ENCODE data around the gene PPP1R12B. TPM values are rescaled to one million over a fixed set of nuclear protein-coding genes. Genes with fewer than 3 reads are reported as not detected.

The PPP1R12B gene
- total and polyA plus RNA-seq, 4 donors = 4.0 to 31.6 (median 9.7) TPM

GRCh38 chr1:202501281-202501680, 152.8 kb downstream of the PPP1R12B start:
- DNase-seq (ENCODE audit: low spot score) = no peak
- Histone ChIP-seq H3K36me3 (ENCODE audit: control insufficient read depth in 4 of 4, insufficient read depth in 3 of 4, low read depth in 1 of 4, low read length in 3 of 4) (peaks cover 0 to 8% (median 4%) of the 10 kb centered on the region in 4 donors), H3K4me3 (ENCODE audit: low read depth in 1 of 3, low read length in 3 of 3) (no peak overlapping the region), H3K4me1 (ENCODE audit: control insufficient read depth in 4 of 4, insufficient read depth in 4 of 4, low read length in 3 of 4) (peaks cover 0 to 3% (median 1%) of the 10 kb centered on the region in 4 donors), H3K9ac (ENCODE audit: low read depth in 1 of 2, low read length in 2 of 2) (no peak overlapping the region), H3K27me3 (ENCODE audit: control insufficient read depth in 4 of 4, insufficient read depth in 4 of 4, low read length in 3 of 4) (no peaks in the 10 kb centered on the region), H3K9me3 (ENCODE audit: control insufficient read depth in 4 of 4, low read length in 3 of 4) (no peaks in the 10 kb centered on the region), H3K27ac (ENCODE audit: low read depth in 1 of 2, low read length in 2 of 2) (no peak overlapping the region)
- 67% methylated on average over 2 of the region's 2 CpGs for WGBS
- TF ChIP-seq MAX (IDR thresholded peaks at IDR 0.05) = no peak
- TF ChIP-seq CTCF (IDR thresholded peaks at IDR 0.05; ENCODE audit: low read depth, low read length, missing input control) = peak; percentile 52
- no peak for TF ChIP-seq NR2F2 (IDR thresholded peaks at IDR 0.05)
- no peak for TF ChIP-seq ZBTB33 (IDR thresholded peaks at IDR 0.05)
- no peak for TF ChIP-seq SP1 (IDR thresholded peaks at IDR 0.05)
- peak; percentile 84 to 87 for TF ChIP-seq RAD21 (IDR thresholded peaks at IDR 0.05)

- 41% methylated on average over 4 of the region's 4 CpGs for WGBS
- Histone ChIP-seq H3K27me3 (ENCODE audit: control insufficient read depth in 4 of 4, insufficient read depth in 4 of 4, low read length in 3 of 4) (no peaks in the 10 kb centered on the region), H3K9me3 (ENCODE audit: control insufficient read depth in 4 of 4, low read length in 3 of 4) (no peaks in the 10 kb centered on the region), H3K9ac (ENCODE audit: low read depth in 1 of 2, low read length in 2 of 2) (no peak overlapping the region), H3K4me3 (ENCODE audit: low read depth in 1 of 3, low read length in 3 of 3) (no peak overlapping the region), H3K27ac (ENCODE audit: low read depth in 1 of 2, low read length in 2 of 2) (peak overlapping the region; percentile 20 to 23), H3K4me1 (ENCODE audit: control insufficient read depth in 4 of 4, insufficient read depth in 4 of 4, low read length in 3 of 4) (peaks cover 0 to 3% (median 1%) of the 10 kb centered on the region in 4 donors), H3K36me3 (ENCODE audit: control insufficient read depth in 4 of 4, insufficient read depth in 3 of 4, low read depth in 1 of 4, low read length in 3 of 4) (peaks cover 0 to 5% (median under 1%) of the 10 kb centered on the region in 4 donors)
- TF ChIP-seq ATF3 (IDR thresholded peaks at IDR 0.05) (no peak), REST (IDR thresholded peaks at IDR 0.05) (no peak), HNF4A (conservative IDR thresholded peaks at IDR 0.05) (peak; percentile 8 to 28), GABPA (IDR thresholded peaks at IDR 0.05 in 1 of 2, conservative IDR thresholded peaks at IDR 0.05 in 1 of 2) (no peak), MAX (IDR thresholded peaks at IDR 0.05) (no peak), NR2F2 (IDR thresholded peaks at IDR 0.05) (no peak), FOXA2 (IDR thresholded peaks at IDR 0.05) (no peak), YY1 (IDR thresholded peaks at IDR 0.05) (peak; percentile 30), RAD21 (IDR thresholded peaks at IDR 0.05) (peak in 1 of 2 donors; percentile 45), EGR1 (IDR thresholded peaks at IDR 0.05; ENCODE audit: low read depth in 2 of 2) (no peak), RXRA (IDR thresholded peaks at IDR 0.05) (no peak)
- DNase-seq (ENCODE audit: low spot score) = no peak
These were observed 156.9 kb downstream of the PPP1R12B start for GRCh38 chr1:202505356-202505755.

Data from liver (tissue), 9 donors.